HG03097 (cell line): Measurements from ENCODE around the gene CYP4F22.
"Not testable (repeated sequence)": the region's sequence is repeated elsewhere in the genome, so short reads cannot be mapped to it uniquely, and the experiment has no call there.

Experiments
- ATAC-seq: cut with Tn5 transposase; IDR thresholded peaks from one replicate; pipeline ENCODE4 v1.9.1; 2021; ENCODE audit not compliant: unreplicated experiment, low FRiP score

The CYP4F22 gene

DNA sequence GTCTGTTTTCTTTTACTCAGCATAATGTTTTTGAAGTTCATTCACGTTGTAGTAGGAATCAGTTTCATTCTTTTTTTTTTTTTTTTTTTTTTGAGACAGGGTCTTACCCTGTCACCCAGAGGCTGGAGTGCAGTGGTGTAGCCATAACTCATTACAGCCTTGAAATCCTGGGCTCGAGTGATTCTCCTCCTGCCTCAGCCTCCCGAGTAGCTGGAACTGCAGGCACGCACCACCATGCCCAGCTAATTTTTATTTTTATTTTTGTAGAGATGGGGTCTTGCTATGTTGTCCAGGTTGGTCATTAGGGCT is 25.2 kb downstream of the CYP4F22 start:
- not testable (repeated sequence) for ATAC-seq

- no peak for ATAC-seq
Measured at GRCh38 chr19:15534957-15535864, 26.9 kb downstream of the CYP4F22 start.

DNA sequence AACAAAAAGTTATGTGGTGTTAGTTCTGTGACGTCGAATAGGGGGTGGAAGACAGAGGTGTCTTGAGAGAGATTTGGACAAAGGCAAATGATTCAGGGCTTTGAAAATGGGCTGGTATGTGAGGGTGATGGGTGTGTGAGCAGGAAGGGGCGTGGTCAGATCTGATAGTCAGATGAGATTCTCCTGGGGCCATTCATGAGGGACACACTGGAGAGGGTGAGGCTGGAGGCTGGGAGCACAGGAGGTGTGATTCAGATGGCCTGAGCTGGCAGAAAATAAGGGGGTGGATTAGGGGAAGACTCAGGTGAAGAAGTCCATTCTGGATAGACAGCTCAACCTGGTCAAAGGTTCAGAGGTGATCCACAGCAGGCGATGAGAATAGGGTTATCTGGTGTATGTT is 28.0 kb downstream of the CYP4F22 start:
- no peak for ATAC-seq

DNA sequence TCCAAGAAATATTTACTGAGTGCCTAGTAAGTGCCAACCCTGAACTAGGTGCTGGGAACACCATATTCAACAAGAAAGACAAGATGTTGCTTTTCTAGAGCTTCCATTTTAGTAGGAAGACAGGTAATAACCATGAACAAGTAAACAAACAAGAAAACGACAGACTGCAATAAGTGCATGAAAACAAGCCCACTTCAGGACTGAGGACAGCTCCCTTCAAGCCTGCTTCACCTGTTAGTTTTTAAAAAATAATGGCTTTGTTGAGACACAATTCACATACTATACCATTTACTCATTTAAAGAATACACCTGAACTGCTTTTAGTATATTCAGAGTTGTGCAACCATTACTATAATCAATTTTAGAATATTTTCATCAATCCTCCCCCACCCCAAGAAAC is 30.4 kb downstream of the CYP4F22 start:
- ATAC-seq = no peak

DNA sequence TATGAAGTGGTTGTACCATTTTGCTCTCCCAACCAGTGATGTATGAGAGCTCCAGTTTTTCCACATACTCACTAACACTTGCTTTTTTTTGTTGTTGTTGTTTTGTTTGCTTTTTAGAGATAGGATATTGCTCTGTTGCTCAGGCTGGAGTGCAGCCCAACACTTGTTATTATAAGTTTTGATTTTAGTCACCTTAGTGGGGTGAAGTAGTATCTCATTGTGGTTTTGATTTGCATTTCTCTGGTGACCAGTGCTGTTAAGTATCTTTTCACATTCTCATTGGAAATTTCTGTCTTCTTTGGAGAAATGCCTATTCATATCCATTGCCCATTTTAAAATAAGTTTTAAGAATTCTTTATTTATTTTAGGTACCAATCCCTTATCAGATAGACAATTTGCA is 31.3 kb downstream of the CYP4F22 start:
- ATAC-seq = no peak

GRCh38 chr19:15540435-15540834 is 32.1 kb downstream of the CYP4F22 start:
- ATAC-seq = no peak

- ATAC-seq = no peak
Measured at GRCh38 chr19:15544283-15544682, 36.0 kb downstream of the CYP4F22 start.

- ATAC-seq = no peak
Measured at GRCh38 chr19:15544970-15545369, 36.6 kb downstream of the CYP4F22 start.

DNA sequence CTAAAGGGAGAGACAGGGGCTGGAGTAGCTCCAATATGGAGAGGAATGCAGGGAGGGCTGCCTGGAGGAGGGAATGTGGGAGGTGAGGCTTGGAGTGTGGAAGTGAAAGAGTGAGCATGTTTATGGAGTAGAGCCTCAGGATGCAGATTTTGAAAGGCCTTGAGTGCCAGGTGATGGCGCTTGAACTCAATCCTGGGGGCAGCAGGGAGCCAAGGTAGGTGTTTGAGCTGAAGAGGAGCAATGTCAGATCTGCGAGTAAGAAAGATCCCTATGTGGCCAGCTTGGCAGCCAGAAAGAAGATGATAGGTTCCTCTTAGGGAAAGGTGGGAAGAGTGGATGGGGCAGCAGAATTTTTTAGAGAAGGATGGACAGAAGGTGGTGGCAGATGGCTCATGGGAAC is 40.3 kb downstream of the CYP4F22 start:
- ATAC-seq = no peak

DNA sequence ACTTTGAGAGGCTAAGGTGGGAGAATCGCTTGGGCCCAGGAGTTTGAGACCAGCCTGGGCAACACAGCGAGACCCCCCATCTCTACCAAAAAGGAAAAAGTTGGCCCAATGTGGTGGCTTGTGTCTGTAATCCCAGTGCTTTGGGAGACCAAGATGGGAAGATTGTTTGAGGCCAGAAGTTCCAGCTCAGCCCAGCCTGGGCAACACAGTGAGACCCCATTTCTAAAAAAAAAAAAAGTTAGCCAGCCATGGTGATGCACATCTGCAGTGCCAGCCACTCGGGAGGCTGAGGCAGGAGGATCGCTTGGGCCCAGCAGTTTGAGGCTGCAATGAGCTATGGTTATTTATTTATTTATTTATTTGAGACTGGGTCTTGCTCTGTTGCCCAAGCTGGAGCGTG is 41.3 kb downstream of the CYP4F22 start:
- no peak for ATAC-seq

DNA sequence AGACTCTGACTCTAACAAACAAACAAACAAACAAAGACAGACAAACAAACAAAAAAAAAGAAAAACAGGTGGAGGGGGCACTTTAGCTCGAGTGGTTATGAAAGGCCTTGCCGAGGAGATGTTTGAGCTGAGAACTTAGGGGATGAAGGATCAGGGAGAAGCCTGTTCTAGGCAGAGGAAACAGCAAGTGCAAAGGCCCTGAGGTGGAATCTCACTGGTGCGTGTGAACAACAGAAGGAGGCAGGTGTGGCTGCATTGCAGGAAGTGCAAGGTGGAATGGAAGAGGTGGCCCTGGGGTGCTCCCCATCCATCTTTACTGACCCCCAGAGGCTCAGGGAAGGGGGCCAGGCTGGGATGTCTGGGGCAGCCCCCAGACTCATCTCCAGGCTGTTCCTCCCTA is 41.9 kb downstream of the CYP4F22 start:
- ATAC-seq = no peak

DNA sequence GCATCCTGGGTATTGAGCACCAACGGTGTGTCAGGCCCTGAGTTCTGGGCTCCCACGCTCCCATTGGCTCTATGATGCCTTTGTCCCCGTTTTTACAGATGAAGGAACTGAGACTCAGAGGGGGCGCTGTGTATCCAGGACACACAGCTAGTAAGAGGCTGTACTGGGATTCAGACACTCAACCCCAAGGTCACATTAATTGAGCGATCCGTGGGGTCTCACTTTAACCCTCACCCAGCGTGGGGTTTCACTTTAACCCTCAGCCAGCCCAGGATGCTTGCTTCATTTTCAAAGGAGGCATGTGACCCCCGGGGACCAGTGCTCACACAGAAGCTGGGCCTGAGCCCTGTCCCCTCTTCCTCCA is 42.6 kb downstream of the CYP4F22 start:
- no peak for ATAC-seq

- no peak for ATAC-seq
Measured at GRCh38 chr19:15551293-15552004, 43.1 kb downstream of the CYP4F22 start.

GRCh38 chr19:15555021-15555420 is 46.7 kb downstream of the CYP4F22 start:
- no peak for ATAC-seq

DNA sequence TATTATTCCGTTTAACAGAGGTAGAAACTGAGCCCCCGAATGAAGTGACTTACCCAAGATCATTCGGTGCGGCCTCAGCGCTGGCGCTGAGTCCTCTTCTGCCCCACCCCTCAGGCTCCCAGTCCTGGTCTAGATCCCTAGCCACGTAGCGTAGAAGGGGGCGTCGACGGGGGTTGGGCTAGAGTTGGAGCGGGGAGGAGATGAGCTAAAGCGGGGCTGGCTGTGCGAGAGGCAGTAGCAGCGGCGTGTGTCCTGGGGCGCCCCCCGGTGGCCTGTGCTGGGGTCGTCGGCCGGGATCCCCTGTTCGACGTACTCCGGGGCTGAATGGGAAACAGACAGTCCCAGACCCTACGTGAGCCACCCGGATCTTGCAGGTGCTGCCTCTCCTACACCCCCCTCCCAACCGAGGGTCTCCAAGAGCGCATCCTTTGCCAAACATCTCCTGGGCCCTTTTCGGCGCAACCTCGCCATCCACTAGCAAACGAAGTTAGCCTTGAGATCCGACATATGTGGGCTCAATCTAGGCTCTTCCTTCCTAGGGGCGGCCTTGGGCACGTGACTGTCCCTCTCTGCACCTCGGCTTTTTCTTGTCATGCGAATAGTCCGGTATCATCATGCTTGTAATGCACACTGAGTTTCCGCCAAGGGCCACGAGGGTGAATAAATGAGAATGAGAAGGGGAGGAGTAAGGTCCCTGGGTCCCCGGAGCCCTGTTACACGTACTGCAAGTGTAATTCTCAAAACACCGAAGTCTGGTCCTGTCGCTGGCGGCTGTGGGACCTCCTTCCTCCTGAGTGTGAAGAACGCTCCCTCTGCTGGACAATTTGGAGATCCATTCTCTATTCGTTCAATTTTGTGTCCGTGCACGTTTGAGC is 47.7 kb downstream of the CYP4F22 start:
- ATAC-seq = peak; percentile 73

DNA sequence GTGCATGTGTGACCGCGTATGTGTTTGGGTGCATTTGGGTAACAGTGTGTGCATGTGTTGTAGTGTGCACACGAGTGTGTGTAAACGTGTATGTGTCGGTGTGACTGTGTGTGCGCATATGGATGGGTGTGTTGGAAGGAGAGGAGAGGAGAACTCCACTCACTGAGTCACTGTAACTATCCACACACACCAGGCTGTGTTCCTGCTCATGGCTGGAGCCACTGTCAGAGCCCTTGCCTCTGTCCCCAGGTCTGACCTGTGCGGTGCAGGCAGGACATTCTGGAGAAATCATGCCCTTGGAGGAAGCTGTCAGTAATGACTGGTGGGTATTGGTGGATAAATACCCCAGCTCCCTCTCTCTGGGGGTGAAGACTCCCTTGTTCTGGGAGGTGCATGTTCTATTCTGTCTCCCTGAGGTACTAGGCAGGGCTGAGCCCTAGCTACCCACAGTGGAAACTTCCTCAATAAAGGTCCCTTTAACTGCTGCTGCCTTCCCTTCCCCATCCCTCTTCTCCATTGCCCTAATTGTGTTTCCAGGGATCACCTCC is 48.4 kb downstream of the CYP4F22 start:
- ATAC-seq = no peak

GRCh38 chr19:15557223-15557622 is 48.9 kb downstream of the CYP4F22 start:
- no peak for ATAC-seq

- no peak for ATAC-seq
Measured at GRCh38 chr19:15562145-15562544, 53.8 kb downstream of the CYP4F22 start.

GRCh38 chr19:15562861-15563260 is 54.5 kb downstream of the CYP4F22 start:
- no peak for ATAC-seq

GRCh38 chr19:15563325-15563794 is 55.0 kb downstream of the CYP4F22 start:
- no peak for ATAC-seq

DNA sequence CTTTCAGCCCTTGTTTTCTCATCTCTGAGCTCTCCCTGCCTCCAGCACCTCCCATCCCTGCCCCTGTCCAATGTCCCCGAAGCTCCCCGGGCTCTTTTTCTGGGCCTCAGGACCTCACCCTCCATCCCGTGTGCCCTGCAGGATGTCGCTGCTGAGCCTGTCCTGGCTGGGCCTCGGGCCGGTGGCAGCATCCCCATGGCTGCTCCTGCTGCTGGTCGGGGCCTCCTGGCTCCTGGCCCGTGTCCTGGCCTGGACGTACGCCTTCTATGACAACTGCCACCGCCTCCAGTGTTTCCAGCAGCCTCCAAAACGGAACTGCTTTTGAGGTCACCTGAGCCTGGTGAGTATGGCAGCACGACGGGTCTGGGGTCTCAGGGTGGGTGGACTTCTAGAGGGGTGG is 55.6 kb downstream of the CYP4F22 start:
- no peak for ATAC-seq
